Stimulated activated CD4-positive, alpha-beta T cell treated with anti-CD3 and anti-CD28 coated beads, Interleukin-1b, Interleukin-23, amount 100 ng/mL, for 1 hour (primary cell): ENCODE results near the gene SLC25A15.
"Not testable (repeated sequence)": the region's sequence is repeated elsewhere in the genome, so short reads cannot be mapped to it uniquely, and the experiment has no call there.

Experiments
- DNase-seq, 2 donors: peaks; one replicate each; pipeline ENCODE4 v3.0.0-alpha.2; 2020; ENCODE audit warnings: low read depth in 2 of 2

Gene SLC25A15

GRCh38 chr13:40781717-40782116 is 7.7 kb upstream of the SLC25A15 start:
- DNase-seq: no peak

- DNase-seq: not testable (repeated sequence)
These were observed 6.4 kb upstream of the SLC25A15 start for GRCh38 chr13:40782971-40783370.

- DNase-seq: no peak
These were observed 4.9 kb upstream of the SLC25A15 start for GRCh38 chr13:40784540-40784939.

GRCh38 chr13:40786568-40786996 is 2.8 kb upstream of the SLC25A15 start:
- DNase-seq: no peak

GRCh38 chr13:40787062-40787461 is 2.3 kb upstream of the SLC25A15 start:
- no peak for DNase-seq

- not testable (repeated sequence) for DNase-seq
These were observed 704 bp upstream of the SLC25A15 start for GRCh38 chr13:40788540-40789274.

GRCh38 chr13:40790154-40790616 is 774 bp downstream of the SLC25A15 start:
- no peak for DNase-seq

- DNase-seq: no peak
These were observed 3.1 kb downstream of the SLC25A15 start for GRCh38 chr13:40792284-40793051.

- DNase-seq: no peak
These were observed 3.9 kb downstream of the SLC25A15 start for GRCh38 chr13:40793339-40793738.

GRCh38 chr13:40794414-40795368 is 5.3 kb downstream of the SLC25A15 start:
- no peak for DNase-seq

- no peak for DNase-seq
These were observed 7.2 kb downstream of the SLC25A15 start for GRCh38 chr13:40796649-40797048.

- no peak for DNase-seq
These were observed 9.0 kb downstream of the SLC25A15 start for GRCh38 chr13:40798380-40798779.

- DNase-seq: no peak
These were observed 10.1 kb downstream of the SLC25A15 start for GRCh38 chr13:40799508-40799907.

- DNase-seq: no peak
These were observed 11.1 kb downstream of the SLC25A15 start for GRCh38 chr13:40800559-40800958.

GRCh38 chr13:40801255-40802217 is 12.1 kb downstream of the SLC25A15 start:
- DNase-seq: no peak

- DNase-seq: no peak
These were observed 13.9 kb downstream of the SLC25A15 start for GRCh38 chr13:40803316-40803715.

GRCh38 chr13:40806241-40806640 is 16.8 kb downstream of the SLC25A15 start:
- DNase-seq: no peak

GRCh38 chr13:40809471-40809870 is 20.1 kb downstream of the SLC25A15 start:
- DNase-seq: no peak

- no peak for DNase-seq
These were observed 22.7 kb downstream of the SLC25A15 start for GRCh38 chr13:40812102-40812501.

GRCh38 chr13:40812724-40813445 is 23.5 kb downstream of the SLC25A15 start:
- no peak for DNase-seq
